ENCODE results near the gene PRPF19.

PRPF19 gene

DNA sequence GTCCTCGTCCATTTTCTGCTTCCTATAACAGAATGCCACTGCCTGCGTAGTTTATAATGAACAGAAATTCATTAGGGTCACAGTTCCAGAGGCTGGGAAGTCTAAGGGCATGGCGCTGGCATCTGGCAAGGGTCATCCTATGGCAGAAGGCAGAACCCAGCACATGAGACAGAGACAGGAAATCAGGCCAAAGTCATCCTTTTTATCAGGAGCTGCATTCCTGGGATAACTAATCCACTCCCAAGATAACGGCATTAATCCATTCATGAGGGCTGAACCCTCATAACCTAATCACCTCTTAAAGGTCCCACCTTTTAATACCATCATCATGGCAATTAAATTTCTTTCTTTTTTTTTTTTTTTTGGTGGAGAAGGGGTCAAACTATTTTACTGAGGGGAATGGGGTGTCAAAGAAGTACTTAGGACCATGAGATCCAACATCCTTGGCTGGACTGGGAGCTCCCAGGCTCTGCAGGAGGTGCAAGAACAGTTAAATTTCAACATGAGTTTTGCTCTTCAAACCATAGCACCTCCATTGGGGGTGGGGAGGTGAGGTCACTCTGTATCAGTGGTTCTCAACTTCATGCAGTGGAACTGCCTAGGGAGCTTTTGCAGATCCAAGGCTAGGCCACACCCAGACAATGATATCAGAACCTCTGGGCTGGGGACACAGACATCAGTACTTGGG lies 12.0 kb upstream of the PRPF19 start:
- DNase-seq (ENCODE audit: extremely low spot score) = no peak
- TF ChIP-seq, protein P1, sequence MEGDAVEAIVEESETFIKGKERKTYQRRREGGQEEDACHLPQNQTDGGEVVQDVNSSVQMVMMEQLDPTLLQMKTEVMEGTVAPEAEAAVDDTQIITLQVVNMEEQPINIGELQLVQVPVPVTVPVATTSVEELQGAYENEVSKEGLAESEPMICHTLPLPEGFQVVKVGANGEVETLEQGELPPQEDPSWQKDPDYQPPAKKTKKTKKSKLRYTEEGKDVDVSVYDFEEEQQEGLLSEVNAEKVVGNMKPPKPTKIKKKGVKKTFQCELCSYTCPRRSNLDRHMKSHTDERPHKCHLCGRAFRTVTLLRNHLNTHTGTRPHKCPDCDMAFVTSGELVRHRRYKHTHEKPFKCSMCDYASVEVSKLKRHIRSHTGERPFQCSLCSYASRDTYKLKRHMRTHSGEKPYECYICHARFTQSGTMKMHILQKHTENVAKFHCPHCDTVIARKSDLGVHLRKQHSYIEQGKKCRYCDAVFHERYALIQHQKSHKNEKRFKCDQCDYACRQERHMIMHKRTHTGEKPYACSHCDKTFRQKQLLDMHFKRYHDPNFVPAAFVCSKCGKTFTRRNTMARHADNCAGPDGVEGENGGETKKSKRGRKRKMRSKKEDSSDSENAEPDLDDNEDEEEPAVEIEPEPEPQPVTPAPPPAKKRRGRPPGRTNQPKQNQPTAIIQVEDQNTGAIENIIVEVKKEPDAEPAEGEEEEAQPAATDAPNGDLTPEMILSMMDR (IDR thresholded peaks at IDR 0.05; ENCODE audit: control extremely low read depth, extremely low read depth, low read depth, missing control alignments) = no peak
- ChIA-PET CTCF (interaction anchor here (1.5 to 10.6 kb wide), 6 partner anchors 9 to 269 kb away, joined by 3 to 112 read pairs (median 6); partner anchors contain the start of gene PRPF19), POLR2A (interaction anchor here (0.7 kb wide), 1 partner anchor 16 kb away, joined by 3 read pairs; no protein-coding TSS in a partner anchor)

DNA sequence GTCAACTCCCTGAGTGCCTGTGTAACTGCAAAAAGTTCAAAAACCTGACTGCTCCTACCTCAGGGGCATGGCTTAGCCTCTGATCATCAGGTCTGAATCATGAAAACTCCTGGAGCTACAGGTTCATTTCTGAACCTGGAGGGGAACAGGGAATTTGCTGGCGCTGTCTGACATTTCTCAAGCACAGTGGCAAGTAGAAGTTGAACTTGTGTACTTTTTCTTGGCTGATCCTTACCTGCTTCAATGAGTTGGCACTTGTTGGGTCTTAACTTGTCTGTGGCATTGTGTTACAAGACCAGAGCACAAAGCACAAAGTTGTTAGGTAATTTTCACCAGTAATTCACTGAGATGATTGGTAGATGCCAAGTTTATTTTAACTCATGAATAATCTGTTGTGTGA lies 10.9 kb upstream of the PRPF19 start:
- TF ChIP-seq, protein P1 (IDR thresholded peaks at IDR 0.05; ENCODE audit: control extremely low read depth, extremely low read depth, low read depth, missing control alignments) = no peak
- no peak for DNase-seq (ENCODE audit: extremely low spot score)
- POLR2A ChIA-PET = no interaction called here
- CTCF ChIA-PET = interaction anchor here (5.5 to 10.6 kb wide), 2 partner anchors 14 to 86 kb away, joined by 31 to 112 read pairs; partner anchors contain the start of gene PRPF19

DNA sequence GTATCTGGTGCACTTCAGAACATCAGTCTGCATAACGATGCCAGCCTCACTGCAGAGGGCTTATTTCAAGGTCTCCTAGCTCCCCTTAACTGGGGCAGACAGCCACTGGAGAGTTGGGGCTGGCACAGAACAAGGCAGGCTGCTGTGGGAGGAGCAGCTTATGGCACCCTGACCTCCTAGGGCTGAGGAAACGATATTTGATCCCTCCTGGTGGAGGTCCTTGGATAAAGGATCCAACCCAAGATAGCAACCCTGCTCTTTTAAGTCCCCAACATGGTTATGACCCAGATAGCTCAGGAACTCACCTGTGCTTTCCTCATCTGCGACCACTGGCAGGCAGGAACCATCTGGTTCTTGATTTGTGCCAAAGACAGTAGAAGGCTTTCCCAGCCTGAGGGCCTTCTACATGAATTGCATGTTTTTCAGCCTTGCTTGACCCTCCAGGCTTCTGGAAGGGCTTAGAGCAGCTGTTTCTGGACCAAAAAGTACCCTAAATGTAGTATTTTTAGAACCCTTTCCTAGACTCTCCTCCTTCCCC lies 10.4 kb upstream of the PRPF19 start:
- CTCF ChIA-PET = interaction anchor here (1.9 to 10.6 kb wide), 4 partner anchors 13 to 85 kb away, joined by 6 to 112 read pairs (median 20); partner anchors contain the start of gene PRPF19
- TF ChIP-seq, protein P1 (IDR thresholded peaks at IDR 0.05; ENCODE audit: control extremely low read depth, extremely low read depth, low read depth, missing control alignments) = no peak
- DNase-seq (ENCODE audit: extremely low spot score) = no peak
- POLR2A ChIA-PET = interaction anchor here (0.6 kb wide), 1 partner anchor 480 kb away, joined by 5 read pairs; no protein-coding TSS in a partner anchor

DNA sequence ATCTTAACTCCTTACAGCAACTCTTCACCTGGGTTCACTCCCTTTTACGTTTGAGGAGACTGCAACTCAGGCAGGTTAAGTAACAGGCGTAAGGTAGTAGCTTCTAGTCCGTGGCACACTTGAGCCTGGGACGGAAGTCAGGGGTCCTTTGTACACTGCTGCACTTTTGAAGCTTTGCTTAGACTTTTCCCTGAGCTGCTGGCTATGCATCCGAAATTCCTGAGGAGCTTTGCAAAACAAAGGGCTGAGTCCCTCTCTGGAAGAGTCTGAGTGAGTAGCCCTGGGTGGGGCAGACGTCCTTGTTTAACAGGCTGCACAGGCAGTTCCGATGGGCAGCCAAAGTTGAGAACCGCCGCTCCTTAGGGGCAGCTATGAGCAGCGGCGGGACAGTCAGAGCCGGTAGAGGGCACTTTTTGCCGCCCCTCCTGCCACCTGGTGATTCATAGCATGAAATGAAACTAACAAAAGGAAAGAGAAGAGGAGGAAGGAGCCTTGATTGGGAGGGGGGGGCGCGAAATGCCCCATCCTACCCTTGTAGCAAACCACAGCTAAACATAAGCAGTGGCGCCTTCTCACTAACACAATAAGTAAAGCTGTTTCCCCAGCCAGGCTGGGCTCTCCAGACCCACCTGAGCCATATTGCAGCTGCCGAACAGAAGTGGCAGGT lies 9.0 kb upstream of the PRPF19 start:
- TF ChIP-seq, protein P1 (IDR thresholded peaks at IDR 0.05; ENCODE audit: control extremely low read depth, extremely low read depth, low read depth, missing control alignments) = peak; percentile 66
- DNase-seq (ENCODE audit: extremely low spot score) = peak; percentile 76
- CTCF ChIA-PET = interaction anchor here (0.9 to 10.6 kb wide), 25 partner anchors 8 to 272 kb away, joined by 3 to 112 read pairs (median 5); partner anchors contain the start of genes PRPF19 and TMEM132A
- POLR2A ChIA-PET = interaction anchor here (0.6 to 1.3 kb wide), 3 partner anchors 13 to 484 kb away, joined by 3 read pairs; no protein-coding TSS in a partner anchor

DNA sequence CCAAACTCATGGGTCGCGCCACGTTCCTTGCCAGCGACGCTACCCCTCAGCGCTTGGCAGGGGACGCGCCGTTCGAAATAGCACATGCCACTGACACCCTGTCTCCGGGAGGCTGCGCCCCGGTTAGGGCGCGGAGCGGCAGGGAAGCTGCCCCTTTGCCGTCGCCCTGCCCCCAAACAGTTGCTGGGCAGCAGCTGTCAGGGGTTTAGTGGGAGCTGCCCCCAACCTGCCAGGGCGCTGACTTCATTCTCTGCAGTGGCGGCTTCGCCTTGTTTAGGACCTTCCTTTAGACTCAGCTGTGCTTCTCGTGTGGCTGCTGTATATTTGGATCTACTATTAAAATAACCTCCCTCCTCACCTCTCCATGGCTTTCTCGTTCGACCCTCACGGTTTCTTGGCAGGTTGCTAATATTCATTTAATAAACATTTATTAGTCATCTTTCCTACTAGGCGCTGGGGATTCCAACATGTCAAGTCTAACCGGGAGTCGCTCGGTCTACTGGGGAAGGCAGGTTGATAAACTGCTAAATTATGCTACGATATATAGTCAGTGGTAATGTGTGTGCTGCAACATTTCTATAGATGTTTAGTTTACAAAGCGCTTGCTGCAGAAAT lies 8.4 kb upstream of the PRPF19 start:
- POLR2A ChIA-PET = interaction anchor here (0.5 to 1.3 kb wide), 7 partner anchors 10 to 485 kb away, joined by 3 to 6 read pairs (median 3); no protein-coding TSS in a partner anchor
- no peak for DNase-seq (ENCODE audit: extremely low spot score)
- TF ChIP-seq, protein P1 (IDR thresholded peaks at IDR 0.05; ENCODE audit: control extremely low read depth, extremely low read depth, low read depth, missing control alignments) = no peak
- CTCF ChIA-PET = interaction anchor here (0.9 to 10.6 kb wide), 23 partner anchors 9 to 272 kb away, joined by 3 to 112 read pairs (median 6); partner anchors contain the start of genes PRPF19 and TMEM132A

All from GM10248 (cell line).